HPDE6-E6E7 (cell line): ENCODE measurements around the gene SLC8A2.

Experiments used
- DNase-seq: peaks from one replicate; pipeline ENCODE4 v3.0.0; 2011; ENCODE audit warnings: missing footprints; ENCODE audit errors: extremely low spot score

SLC8A2 gene

GRCh38 chr19:47503130-47503825 is 31.6 kb upstream of the SLC8A2 start:
- DNase-seq = no peak

DNA sequence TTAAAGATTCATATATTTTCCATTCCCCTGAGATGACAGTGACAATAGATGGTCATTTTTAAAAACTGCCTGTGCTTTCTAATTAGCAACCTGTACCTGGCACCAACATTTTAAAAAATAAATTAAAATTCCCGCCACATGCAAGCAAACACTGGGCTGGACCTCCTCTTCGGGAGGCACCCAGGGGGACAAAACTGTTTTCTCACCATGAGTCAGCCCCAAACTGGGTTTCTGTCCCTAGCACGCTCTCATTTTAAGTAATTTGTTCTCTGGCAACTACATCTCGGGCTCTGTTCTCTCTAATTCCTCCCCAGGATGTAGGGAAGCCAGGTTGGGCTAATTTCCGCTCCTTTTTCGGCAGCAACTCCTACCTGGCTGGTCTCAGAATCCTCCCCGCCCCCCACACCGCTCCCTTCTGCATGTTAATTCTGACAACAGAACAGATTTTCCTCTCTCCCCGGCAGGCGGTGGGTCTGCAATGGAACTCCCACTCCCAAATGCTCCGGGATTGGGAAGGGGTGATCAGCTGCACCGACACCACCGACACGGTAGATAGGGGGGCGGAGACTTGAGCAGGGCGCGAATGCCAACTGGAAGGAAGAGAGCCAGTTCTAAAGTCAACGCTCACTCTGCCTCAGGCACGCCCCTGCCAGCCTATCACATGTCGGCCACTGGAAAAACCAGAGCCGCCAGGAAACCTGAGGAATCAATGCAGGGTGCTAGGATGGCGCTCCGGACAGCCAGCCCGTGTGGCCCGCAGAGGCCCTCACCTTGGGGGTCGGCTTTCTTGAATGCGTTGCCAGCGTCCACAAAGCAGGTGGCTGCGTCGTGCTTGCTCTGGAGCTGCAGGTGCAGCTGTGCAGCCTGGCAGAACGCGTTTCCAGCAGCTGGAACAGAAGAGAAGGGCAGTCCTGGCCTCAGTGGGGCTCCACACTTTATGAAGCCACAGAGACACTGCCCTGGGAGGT is 28.5 kb upstream of the SLC8A2 start:
- DNase-seq = no peak

DNA sequence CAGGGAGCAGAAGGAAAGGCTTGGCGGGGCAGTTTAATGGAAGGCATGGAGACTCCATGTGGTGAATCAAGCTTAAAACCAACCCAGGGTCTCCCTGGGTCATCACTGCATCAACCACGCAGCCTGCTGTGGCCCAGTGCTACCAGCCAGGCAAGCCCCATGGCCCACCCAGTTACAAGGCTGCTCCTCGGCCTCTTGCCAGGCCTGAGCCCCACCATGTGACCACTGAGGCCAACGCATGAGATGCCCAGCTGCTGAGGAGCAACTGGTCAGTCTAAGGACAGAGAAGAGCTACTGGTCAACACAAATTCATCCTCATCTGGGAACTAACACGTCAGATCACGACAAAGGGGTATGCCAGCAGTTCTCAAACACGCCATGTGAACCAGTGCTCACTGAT is 27.7 kb upstream of the SLC8A2 start:
- no peak for DNase-seq

DNA sequence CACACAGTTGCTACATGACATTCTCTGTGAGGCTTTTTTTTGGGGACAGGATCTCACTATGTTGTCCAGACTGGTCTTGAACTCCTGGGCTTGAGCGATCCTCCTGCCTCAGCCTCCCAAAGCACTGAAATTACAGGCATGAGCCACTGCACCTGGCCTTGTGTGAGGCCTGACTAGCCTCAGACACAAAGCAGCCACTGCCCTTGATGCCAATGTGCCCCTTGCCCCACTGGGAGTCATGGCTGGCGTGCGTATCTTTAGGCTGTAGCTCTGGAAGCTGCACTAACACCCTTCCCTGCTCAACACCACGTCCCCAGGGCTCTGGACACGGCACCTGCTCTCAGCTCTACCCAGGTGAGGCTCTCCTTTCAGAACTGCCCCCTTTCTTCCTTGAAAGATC is 26.9 kb upstream of the SLC8A2 start:
- DNase-seq = no peak

DNA sequence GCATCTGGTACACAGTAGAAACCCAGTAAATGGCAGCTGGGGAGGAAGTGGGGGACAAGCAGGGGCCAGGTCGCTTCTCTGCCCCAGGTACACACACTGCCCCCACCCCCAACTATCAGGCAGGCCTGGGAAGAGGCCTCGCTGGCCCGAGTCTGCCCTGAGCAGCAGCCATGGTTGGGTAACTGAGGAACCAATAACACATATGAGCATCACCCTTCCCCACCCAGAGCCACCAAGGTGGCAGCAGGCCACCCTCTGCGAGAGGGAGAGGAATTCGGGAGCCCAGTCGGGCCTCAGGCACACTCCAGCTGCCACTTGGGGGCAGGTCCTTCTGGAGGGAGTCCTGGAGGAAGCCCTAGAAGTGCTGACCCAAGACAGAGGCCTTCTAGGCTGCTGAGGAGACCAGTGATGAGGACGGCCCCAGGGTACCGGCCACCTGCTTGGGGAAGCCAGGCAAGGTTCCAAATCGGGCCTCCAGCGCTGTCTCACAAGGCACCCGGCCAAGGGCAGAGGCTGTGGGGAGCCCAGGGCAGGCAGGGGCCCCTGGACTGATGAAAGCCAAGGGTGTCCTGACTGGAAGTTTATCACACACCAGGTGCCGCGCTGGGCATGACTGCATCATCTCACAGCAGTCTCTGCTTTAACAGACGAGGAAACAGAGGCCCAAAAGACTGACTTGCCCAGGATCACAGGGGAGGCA is 26.3 kb upstream of the SLC8A2 start:
- no peak for DNase-seq

GRCh38 chr19:47497050-47497766 is 25.5 kb upstream of the SLC8A2 start:
- DNase-seq = no peak

DNA sequence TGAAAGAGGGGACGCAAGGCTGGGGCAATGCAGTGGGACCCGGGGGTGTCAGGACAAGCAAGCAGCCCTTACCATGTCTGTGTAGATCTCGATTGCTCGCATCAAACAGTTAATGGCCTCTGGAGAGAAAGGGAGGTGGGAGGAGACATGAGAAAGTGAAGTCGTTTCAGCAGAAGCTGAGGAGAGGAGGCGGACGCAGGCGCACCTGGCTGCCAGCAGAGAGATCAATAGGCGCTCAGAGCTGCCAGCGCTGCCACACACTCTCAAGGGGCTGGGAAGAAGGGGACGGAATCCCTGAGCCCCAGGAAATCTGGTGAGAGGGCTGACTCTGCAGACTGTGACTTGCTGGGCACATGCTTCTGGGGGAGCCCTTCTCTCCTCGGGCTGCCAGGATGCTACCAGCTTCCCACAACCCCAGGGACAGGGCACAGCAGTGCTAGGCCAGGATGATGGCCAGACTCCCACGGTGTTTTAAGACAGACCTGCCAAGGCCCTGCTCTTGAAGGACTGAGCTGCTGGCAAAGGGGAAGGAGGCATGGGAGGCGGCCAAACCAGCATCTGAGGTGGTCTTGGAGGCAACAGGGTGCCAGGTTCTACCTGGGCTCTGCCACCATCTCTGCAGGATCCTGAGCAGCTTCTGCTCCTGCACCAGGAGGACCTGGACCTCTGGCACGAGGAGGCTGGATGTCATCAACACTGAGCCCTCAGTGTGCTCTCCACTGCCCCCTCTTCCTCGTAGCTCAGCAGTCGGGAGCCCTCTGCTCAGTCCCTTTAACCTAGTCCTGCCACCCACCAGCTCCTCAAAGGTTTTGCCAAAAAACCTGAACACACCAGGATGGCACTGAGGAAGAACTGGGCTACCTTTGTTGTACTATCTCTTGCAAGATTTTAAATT is 24.0 kb upstream of the SLC8A2 start:
- DNase-seq = no peak

DNA sequence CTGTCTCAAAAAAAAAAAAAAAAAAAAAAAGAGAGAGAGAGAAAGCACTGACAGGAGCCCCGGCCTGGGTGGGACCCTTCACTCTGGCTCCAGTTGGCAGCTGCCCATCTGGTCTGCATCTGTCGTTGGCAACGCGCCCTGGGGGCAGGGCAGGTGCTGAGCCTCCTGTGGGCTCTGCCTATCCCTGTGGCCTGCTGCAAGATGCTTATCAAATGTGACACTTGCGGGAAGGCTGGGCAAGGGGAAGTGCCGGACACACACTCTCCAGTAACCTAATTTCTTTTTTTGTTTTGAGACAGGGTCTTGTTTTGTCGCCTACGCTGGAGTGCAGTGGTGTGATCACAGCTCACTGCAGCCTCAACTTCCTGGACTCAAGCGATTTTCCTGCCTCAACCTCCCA is 23.0 kb upstream of the SLC8A2 start:
- no peak for DNase-seq

DNA sequence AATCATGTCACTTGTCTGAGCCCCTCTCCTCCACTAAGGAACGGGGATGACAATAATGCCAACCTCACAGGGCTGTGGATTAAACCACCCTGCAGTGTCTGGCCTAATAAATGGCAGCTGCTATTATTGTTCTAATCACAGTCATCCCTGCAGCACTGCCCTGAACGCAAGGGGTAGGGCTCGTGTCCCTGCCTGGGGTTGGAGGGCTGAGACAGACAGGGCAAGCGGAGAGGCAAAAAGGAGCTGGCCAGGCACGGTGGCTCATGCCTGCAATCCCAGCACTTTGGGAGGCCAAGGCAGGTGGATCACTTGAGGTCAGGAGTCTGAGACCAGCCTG is 22.5 kb upstream of the SLC8A2 start:
- no peak for DNase-seq

DNA sequence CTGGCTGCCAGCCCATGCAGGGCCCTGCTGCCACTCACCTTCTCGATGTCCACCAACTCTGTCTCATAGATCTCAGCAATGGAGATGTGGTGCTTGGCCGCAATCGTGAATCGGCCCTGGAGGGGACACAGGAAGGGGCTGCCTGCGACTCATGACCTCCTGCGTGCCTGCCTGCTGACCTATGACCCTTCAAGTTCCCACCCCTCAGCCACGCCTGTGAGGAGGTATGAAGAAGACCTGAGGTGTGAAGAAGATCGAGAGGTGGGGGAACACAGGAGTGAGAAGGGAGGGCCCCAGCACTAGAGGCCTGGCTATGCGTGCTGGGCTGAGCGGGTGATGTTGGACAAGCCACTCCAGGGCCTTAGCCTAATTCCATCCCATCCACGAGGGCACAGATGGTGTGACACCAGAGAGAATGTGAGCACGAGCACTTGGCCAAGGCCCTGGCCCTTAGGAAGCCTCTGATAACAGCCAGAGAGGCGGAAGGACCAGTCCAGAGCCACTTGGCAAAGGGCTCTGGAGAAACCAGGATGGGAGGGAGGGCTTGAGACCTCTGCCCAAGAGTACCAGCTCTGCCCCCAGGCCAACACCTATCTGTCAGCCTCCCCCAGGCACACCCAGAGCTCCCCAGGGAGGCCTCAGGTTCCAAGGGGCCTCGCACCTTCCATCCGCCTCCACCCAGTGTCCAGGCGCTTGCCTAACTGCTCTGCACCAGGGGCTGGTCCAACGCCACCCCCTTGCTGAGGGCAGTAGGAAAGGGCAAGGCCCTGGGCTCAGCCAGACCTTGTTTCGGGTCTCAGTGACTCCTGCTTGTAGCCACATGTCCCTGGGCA is 21.9 kb upstream of the SLC8A2 start:
- DNase-seq = no peak

DNA sequence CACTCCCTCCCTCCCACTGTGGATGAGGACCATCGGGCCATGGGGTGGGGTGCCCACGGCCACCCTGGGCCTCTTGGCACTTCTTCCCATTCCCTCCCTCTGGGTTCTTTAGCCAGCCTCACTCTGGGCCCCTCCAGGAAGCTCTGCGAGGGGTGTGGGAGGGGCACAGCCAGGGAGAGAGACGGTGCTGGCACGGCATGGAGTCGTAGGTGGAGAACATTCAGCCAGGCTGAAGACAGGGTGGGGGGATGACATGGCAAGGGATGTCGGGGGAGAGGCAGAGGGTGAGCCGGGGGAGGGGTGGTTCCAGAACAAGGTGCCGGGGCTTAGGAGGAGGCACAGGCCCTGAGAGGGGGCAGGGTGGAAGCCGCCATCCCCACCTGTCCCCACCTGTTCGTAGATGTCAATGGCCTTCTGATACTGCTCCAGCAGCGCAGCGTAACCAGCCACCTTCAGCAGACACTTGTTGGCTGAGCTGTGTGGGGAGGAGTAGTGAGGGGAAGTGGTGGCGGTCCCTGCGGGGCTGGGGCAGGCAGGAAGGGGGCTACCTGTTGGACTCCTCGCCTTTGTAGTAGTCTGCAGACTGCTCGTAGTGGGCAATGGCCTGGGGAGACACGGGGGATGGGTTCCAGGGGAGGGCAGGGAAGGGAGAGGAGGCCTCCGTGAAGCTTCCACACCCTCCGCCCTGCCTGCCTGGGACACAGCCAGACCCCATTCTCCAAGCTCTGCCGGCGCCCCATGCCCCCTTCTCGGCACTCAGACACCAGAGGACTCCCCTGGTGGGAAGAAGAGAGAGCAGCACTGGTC is 21.1 kb upstream of the SLC8A2 start:
- no peak for DNase-seq

DNA sequence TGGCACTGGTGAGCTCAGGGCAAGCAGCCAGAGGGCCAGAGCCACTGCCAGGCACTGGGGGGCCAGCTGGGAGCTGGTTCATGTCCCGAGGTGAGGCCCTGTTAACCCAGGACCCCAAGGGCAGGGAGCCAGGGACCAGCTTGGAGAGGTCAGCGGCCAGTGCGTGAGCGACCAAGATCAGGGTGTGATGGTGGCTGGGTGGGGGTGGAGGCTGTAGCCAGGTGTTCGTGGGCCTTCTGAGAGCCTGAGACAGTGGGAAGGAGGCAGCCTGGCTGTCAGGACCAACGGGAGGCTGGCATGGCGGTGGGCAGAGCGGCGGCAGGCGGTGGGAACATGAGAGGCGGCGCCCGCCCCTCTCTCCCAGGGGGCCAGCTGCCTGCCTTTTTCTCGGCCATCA is 20.4 kb upstream of the SLC8A2 start:
- no peak for DNase-seq

GRCh38 chr19:47491358-47492136 is 19.9 kb upstream of the SLC8A2 start:
- no peak for DNase-seq

DNA sequence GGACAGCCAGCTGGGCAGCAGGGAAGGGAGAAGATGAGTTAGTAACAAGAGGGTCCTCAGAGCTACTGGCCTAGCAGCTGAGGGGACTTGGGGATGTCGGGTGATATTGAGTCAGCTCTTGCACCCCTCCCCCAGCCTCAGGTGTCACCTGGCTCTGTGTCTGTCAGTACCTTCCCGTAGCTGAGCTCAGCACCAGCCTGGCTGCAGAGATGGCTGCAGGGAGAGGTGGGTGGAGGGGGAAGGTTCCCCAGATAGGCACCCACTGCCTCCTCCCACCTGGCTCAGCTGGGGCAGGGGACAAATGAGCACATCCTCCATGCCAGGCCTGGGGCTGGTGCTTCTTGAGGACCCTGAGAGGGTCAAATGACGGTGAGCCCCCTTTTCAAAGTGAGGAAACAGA is 19.2 kb upstream of the SLC8A2 start:
- no peak for DNase-seq

DNA sequence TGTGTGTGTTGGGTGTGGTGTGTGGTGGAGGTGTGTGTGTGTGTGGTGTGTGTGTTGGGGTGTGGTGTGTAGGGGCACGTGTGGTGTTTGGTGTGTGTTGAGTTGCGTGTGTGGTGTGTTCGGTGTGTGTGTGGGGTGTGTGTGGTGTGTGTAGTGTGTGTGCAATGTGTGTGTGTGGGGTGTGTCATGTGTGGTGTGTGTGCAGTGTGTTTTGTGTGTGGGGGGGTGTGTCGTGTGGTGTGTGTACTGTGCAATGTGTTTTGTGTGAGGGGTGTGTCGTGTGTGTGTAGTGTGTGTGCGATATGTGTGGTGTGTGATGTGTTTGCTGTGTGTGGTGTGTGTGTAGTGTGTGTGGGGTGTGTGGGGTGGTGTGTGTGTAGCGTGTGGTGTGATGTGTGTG is 18.3 kb upstream of the SLC8A2 start:
- no peak for DNase-seq

- no peak for DNase-seq
Observed at GRCh38 chr19:47489072-47489914, 17.6 kb upstream of the SLC8A2 start.
